ENCODE measurements around the gene EPM2A. TPM values are rescaled to one million over a fixed set of nuclear protein-coding genes. Genes with fewer than 3 reads are reported as not detected.

The EPM2A gene
- total and polyA plus RNA-seq, 2 of the 4 experiments (the other 2 are of a cell fraction): 2.1 to 4.5 TPM

GRCh38 chr6:145713773-145714172, 21.5 kb downstream of the EPM2A start:
- H2BK15ac ChIP-seq (ENCODE audit: low read depth, low read length): no peak overlapping the region
- DNase-seq (no peak), ATAC-seq (ENCODE audit: low read depth) (no peak)
- H2BK20ac ChIP-seq (ENCODE audit: low read depth, low read length): no peak overlapping the region
- H3K79me1 ChIP-seq (ENCODE audit: low read depth in 1 of 2, low read length in 2 of 2): no peaks in the 10 kb centered on the region
- TF ChIP-seq FOS (IDR thresholded peaks at IDR 0.05; ENCODE audit: low read depth, low read length): no peak
- no peak for TF ChIP-seq MAFK (IDR thresholded peaks at IDR 0.05; ENCODE audit: low read depth, low read length)
- no peak for TF ChIP-seq CTCF (conservative IDR thresholded peaks at IDR 0.05; ENCODE audit: low read depth, low read length)
- no peak for TF ChIP-seq CHD1 (IDR thresholded peaks at IDR 0.05; ENCODE audit: low read depth, low read length)
- TF ChIP-seq MAZ (IDR thresholded peaks at IDR 0.05; ENCODE audit: borderline replicate concordance, low read depth, low read length): no peak
- TF ChIP-seq USF2 (IDR thresholded peaks at IDR 0.05; ENCODE audit: low read depth, low read length): no peak
- no peak for TF ChIP-seq POLR2A (IDR thresholded peaks at IDR 0.05; ENCODE audit: low read depth, low read length)
- TF ChIP-seq RAD21 (IDR thresholded peaks at IDR 0.05; ENCODE audit: low read length): no peak
- TF ChIP-seq ELK1 (IDR thresholded peaks at IDR 0.05; ENCODE audit: borderline replicate concordance, low read depth, low read length): no peak
- ChIA-PET CTCF (no interaction called here), POLR2A (ENCODE audit: unreplicated experiment) (no interaction called here)
- H3K36me3 ChIP-seq (ENCODE audit: control insufficient read depth, insufficient read depth, low read length): no peaks in the 10 kb centered on the region
- no peak overlapping the region for H3K9ac ChIP-seq (ENCODE audit: low read depth, low read length)
- no peak overlapping the region for H3K18ac ChIP-seq (ENCODE audit: low read depth, low read length)
- no peaks in the 10 kb centered on the region; the same call in 1 of the 2 replicates for H3K9me3 ChIP-seq (ENCODE audit: control insufficient read depth, insufficient read depth, low read length)
- no peak overlapping the region for H3K23ac ChIP-seq (ENCODE audit: low read depth, low read length)
- no TSS peak for BruUV-seq (replicated peaks)
- H3K27me3 ChIP-seq (ENCODE audit: control insufficient read depth, insufficient read depth, low read length): no peaks in the 10 kb centered on the region
- H2BK120ac ChIP-seq (ENCODE audit: low read depth, low read length): no peak overlapping the region
- no CpG with 5 or more reads among the region's 2 CpGs for WGBS, 2 experiments (ENCODE audit: extremely low coverage in 2 of 2, insufficient read length in 1 of 2)
- H2AK5ac ChIP-seq (ENCODE audit: low read depth, low read length): no peak overlapping the region
- H4K20me1 ChIP-seq (ENCODE audit: insufficient read depth, low read length): no peaks in the 10 kb centered on the region
- no peak overlapping the region for H2AFZ ChIP-seq (replicated peaks; ENCODE audit: low read length, poor library complexity)
- dilution Hi-C loops (cut with HindIII; ENCODE audit: low sequenced_read_pairs, unreplicated experiment): no loop called here
- in situ Hi-C loops (cut with MboI; ENCODE audit: low sequenced_read_pairs): no loop called here
- no peak overlapping the region for H2AK9ac ChIP-seq (replicated peaks; ENCODE audit: low read depth, low read length, poor library complexity)
- H3K4me2 ChIP-seq (ENCODE audit: low read depth, low read length): no peak overlapping the region
- intact Hi-C loops (cut with micrococcal nuclease): no loop called here
- H3K4me1 ChIP-seq (ENCODE audit: control insufficient read depth, insufficient read depth, low read length): no peaks in the 10 kb centered on the region
- H3K9me1 ChIP-seq (ENCODE audit: insufficient read depth, low read length): no peaks in the 10 kb centered on the region
- H2BK5ac ChIP-seq (ENCODE audit: low read depth, low read length, poor library complexity, severe bottlenecking): no peak overlapping the region
- H3K27ac ChIP-seq (ENCODE audit: insufficient read depth, low read length): no peak overlapping the region
- no peak overlapping the region for H4K5ac ChIP-seq (ENCODE audit: low read depth, low read length)
- no peak overlapping the region for H3K4ac ChIP-seq (ENCODE audit: low read depth, low read length)
- no peak overlapping the region for H3K4me3 ChIP-seq (ENCODE audit: insufficient read depth, low read depth, low read length)
- no peak overlapping the region for H4K91ac ChIP-seq (ENCODE audit: insufficient read depth, low read depth, low read length)
- no peak overlapping the region for H4K8ac ChIP-seq (ENCODE audit: low read depth in 2 of 2, low read length in 2 of 2)
- H3K14ac ChIP-seq (replicated peaks; ENCODE audit: low read depth, low read length): no peak overlapping the region
- H3K56ac ChIP-seq (ENCODE audit: extremely low read depth, insufficient read depth, low read length): no peak overlapping the region
